Stimulated activated CD4-positive, alpha-beta T cell treated with anti-CD3 and anti-CD28 coated beads, Interleukin-1b, Interleukin-23, amount 100 ng/mL, for 48 hours (primary cell): ENCODE measurements around the gene SLC4A1.

ENCODE experiments used
- DNase-seq: peaks from one replicate; pipeline ENCODE4 v3.0.0-alpha.2; 2020

SLC4A1 gene

DNA sequence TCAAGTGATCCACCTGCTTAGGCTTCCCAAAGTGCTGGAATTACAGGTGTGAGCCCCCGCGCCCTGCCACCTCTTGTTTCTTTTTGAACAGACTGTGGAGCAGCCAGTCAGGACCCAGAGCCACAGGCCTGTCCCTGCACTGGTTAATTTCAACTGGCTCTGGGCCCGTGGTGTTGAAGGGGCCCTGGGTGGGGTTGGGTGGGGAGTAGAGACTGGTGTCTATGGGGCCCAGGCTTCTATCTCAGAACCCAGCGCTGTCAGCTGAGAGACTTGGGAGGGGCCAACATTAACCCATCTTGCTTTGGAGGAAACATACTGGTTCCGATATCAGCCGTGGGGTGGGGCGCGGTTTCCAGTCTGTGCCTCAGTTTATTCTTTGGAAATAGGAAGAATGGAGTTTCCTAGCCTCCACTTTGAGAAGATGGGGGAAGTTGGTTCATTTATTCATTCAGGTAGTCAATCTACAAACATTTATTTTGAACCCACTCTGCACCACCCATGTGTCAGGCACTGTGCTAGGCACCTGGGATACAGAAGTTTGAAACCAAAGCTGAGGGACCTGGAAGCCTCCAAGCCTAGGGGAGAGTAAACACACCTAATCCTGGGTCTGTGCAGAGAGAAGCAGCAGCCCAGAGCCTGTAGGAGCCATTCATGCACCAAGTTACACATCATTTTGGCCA lies 15.5 kb upstream of the SLC4A1 start:
- no peak for DNase-seq

- DNase-seq, result no peak
Measured at GRCh38 chr17:44282264-44282663, 14.3 kb upstream of the SLC4A1 start.

DNA sequence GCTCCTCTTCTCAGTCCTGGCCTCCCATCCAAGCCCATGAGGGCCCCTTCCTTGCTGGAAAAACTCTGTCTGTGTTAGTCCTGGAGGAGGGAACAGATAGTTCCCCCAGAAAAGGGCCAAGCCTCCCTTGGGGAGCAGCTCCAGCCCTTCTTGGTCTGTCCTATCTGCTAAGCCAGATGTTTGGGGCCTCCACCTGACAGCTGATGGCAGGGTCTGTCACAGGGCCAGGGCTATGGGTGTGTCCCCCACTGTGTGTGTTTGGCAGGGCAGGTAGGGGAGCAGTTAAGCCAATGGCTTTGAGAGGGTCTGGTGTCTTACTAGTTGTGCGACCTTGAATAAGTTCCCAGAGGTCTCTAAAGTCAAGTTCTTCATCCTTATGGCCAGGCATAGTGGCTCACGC lies 13.6 kb upstream of the SLC4A1 start:
- DNase-seq, result no peak

GRCh38 chr17:44280392-44280937 lies 12.5 kb upstream of the SLC4A1 start:
- no peak for DNase-seq

GRCh38 chr17:44279666-44280391 lies 11.9 kb upstream of the SLC4A1 start:
- DNase-seq, result no peak

DNA sequence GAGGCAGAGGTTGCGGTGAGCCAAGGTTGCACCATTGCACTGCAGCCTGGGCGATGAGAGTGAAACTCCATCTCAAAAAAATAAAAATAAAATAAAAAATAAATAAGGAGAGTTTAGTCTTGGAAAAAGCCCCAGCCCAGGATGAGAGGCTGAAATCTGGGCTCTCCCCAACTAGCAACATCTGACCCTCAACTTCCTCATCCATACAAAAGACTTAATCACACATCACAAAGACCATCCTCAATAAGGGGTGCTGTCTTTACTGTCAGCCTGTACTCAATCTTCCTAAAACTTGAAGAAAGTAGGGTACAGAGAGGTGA lies 11.4 kb upstream of the SLC4A1 start:
- DNase-seq, result no peak

DNA sequence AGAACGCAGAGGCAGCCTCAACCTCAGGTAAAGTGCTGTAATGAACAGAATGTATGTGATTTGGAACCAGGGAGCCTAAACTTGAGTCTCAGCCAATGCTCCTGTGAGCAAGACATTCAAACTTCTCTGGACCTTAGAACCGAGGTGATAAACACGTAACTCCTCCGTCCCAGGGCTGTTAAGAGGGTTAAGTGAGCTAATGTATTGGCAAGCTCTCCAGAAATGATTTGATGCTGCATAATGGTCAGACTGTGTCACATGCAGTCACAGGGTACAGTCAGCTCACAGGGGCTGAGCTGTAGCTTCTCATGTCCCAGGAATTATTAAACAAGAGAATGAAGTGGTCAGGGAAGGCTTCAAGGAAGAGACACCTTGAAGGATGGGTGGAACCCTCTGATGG lies 10.0 kb upstream of the SLC4A1 start:
- no peak for DNase-seq

DNA sequence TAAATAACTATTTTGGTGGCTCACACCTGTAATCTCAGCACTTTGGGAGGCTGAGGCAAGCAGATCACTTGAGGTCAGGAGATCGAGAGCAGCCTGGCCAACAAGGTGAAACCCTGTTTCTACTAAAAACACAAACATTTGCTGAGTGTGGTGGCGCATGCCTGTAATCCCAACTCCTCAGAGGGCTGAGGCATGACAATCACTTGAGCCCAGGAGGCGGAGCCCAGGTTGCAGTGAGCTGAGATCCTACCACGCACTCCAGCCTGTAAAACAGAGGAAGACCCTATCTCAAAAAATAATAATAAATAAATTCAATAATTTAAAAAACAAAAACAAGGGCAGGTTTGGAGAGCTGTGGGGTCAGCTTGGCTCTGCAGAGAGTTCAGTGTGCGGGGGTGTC lies 5.7 kb upstream of the SLC4A1 start:
- no peak for DNase-seq

DNA sequence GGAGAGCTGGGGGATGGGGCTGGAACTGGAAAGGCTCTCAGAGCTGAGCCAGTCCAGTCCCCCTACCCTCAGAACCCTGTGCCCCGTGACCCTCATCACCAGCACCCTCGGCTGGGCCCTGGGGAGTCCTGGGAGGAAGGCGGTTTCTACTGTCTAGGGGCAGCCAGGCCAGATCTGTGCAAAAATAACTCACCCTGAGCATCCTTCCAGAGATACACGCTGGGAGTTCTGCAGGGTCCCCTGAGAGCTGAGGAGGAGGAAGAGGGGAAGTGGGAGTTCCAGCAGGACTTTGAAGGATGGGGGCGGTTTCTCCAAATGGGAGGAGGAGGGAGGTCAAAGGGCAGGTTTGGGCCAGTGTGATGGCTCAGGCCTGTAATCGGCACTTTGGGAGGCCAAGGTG lies 5.0 kb upstream of the SLC4A1 start:
- DNase-seq, result no peak

DNA sequence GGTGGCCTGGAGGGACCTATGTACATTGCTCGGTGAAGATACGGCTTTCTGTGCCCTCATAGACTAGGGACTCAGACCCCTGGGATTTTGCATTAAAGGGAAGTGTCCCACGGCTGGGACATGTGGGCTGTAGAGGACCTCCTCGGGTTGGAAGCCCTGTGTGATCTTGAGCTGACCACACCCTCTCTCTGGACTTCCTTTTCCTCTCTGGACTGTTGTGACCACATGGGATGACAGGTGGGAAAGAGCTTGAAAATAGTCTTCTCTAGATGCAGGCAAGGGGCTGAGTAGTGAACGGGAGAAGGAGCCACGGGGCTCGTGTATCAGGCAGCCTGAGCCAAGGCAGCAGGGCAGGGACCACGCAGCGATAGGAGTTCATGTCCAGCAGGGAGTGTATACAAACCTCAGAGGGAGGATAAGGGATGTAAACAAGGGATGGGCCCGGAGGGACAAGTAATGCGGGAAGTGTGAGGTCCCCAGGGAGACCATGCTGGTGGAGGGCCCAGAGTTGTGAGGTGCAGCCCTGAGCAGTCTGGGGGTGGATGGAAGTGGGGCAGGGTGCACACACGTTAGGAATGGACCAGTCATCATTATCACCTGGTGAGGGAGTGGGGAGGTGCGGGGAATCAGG lies 4.5 kb upstream of the SLC4A1 start:
- DNase-seq, result no peak

DNA sequence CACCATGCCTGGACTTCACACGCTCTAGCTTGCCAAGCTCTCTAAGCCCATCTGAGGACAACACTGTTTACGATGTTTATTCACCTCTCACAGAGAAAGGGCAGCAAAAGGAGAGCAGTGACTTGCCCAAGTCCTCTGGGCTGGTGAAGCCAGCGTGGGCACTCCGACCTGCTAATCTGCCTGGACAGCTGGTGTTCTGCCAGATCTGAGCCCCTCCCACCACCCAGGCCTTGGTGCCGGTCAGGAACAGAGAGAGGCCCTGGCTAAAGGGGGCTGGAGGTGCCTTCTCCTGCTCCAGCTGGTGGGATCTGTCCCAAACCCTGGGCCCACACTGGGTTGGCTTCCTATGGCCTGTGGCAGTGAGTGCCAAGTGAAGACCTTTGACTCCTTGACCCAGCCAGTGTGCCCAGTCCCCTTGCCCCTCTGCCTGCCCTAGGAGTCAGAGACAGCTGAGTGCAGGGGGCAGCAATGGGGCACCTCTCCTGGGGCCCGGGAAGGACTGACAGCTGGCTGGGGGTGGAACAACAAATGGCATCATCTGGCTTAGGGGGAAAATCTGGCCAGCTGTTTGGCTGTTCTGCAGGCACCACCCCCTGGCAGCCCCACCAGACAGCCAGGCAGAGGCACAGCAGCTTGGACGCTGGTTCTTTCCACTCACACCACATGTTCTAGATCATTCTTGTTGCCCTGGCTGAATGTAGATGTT lies 1.8 kb upstream of the SLC4A1 start:
- DNase-seq, result no peak

- no peak for DNase-seq
Measured at GRCh38 chr17:44268709-44269534, 987 bp upstream of the SLC4A1 start.

- DNase-seq, result no peak
Measured at GRCh38 chr17:44267165-44267455, 825 bp downstream of the SLC4A1 start.

- DNase-seq, result no peak
Measured at GRCh38 chr17:44266402-44267164, 1.4 kb downstream of the SLC4A1 start.

DNA sequence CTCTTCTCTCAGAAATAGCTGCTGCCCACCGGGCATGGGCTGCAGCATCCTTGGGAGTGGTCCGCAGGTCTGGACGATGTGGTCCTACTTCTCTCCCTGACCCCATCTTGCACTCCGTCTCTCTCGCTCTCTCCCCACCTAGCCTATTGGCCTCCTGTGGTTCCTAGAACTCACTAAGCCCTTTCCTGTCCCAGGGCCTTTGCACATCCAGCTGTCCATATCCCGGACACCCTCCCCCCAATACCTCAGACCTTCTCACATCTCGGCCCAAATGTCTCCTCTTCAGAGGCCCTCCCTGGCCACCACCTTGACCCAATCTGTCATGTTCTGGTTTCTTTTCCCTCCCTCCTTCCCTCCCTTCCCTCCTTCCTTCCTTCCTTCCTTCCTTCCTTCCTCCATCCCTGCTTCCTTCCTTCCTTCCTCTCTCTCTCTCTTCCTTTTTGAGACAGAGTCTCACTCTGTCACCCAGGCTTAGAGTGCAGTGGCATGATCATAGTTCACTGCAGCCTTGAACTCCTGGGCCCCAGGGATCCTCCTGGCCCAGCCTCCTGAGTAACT lies 4.5 kb downstream of the SLC4A1 start:
- DNase-seq, result no peak

DNA sequence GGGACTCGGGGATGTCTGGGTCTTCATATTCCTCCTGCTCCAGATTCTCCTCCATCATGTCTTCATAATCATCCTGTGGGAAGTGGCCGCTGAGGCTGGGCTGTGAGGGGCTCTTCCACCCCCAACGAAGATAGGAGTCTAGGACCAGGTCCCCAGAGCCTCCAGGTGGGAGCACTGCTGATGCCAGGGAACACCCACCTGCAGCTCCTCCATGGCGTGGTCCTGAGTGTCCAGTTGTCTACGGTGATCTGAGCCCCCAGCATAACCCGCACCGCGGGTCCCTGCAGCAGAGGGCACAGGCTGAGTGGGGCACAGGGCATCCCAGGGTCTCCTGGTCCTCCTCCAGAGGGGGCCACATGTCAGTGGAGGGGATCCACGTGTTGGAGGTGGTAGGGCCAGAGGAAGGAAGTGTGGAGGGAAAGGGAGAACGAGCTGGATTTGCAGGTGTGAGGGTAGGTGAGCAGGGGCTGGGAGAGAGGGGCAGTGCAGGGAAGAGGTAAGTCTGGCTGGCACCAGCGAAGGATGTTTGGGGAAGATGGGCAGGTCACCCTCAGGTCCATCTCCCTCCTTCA lies 5.2 kb downstream of the SLC4A1 start:
- no peak for DNase-seq

- DNase-seq, result no peak
Measured at GRCh38 chr17:44260296-44260695, 7.6 kb downstream of the SLC4A1 start.

DNA sequence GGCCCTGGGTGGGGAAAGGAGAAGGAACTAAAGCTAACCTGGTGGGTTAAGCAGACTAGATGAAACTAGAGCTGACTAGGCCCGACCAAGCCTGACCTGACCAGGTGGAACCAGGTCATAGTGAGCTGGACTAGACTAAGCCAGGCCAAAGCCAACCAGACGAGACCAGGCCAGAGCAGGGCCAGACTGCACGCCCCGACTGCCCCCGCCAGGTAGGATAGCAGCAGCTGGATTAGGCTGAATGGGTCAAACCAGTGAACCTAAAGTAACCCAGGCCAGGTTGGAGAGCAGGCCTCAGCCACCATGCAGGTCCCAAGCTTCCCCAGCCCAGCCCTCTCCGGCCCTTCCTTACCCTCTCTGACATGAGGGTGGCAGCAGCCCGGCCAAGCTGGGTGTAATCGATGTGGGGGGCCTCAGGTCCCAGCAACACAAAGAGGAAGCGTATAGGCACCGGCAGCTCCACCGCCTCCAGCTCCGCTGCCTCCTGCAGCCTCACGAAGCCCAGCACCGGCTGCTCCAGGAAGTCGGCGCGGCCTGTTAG lies 9.1 kb downstream of the SLC4A1 start:
- DNase-seq, result no peak

DNA sequence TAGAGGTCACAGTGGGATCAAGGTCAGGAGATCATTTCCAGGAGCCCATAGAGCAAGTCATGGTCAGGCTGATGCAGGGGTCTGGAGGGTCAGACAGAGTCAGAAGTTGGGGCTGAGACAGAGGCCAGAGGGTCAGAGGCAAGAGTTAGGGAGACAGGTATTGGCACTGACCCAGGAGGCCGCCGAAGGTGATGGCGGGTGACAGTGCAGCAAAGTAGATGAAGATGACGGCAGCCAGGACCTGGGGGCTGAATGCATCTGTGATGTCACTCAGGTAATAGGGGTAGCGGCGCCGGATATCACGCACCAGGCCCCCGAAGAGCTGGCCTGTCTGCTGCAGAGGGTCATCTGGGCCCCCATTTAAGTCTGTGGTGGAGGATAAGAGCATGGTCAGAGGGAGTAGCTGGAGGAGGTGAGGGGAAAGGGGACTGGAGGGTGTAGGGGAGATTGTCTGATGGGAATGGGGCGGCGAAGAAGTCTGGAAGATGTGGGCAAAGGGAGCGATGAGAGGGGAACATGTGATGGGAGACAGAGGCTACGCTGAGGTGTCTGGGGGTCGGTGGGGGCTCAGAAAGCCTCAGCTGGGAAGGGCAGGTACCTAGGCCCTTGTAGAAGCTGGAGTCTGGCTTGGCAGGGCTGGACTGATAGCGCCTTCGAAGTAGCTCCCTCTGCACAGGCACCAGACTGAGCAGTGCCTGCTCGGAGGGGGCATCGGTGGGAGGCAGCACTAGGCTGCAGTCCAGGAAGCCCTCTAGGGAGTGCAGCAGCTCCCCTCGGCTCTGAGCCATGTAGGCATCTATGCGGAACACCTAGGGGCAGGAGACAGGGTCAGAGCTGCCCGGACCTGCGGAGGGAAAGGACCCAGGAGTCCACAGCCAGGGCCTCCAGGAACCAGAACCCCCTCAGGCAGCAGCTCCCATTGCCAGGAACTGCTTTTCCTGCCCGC lies 9.8 kb downstream of the SLC4A1 start:
- no peak for DNase-seq

GRCh38 chr17:44256671-44257070 lies 11.3 kb downstream of the SLC4A1 start:
- no peak for DNase-seq
